ENCODE results near the gene CADM4.

GRCh38 chr19:43678512-43679261, 39.0 kb upstream of the CADM4 start:
- TF ChIP-seq USF1 (IDR thresholded peaks at IDR 0.05), result no peak
- TF ChIP-seq MAX (IDR thresholded peaks at IDR 0.05), result no peak
- no peak for TF ChIP-seq YY1 (IDR thresholded peaks at IDR 0.05; ENCODE audit: low read depth)
- no peak for TF ChIP-seq CEBPB (IDR thresholded peaks at IDR 0.05)
- TF ChIP-seq RAD21 (IDR thresholded peaks at IDR 0.05; ENCODE audit: low read depth), result no peak
- TF ChIP-seq EP300 (IDR thresholded peaks at IDR 0.05; ENCODE audit: borderline replicate concordance), result no peak
- TF ChIP-seq NFIC (IDR thresholded peaks at IDR 0.05), result no peak
